NCI-H2196 treated with DMSO at 0.1 percent for 48 hours (cell line): ENCODE results near the gene ZNF264.
"Not testable (repeated sequence)": the region's sequence is repeated elsewhere in the genome, so short reads cannot be mapped to it uniquely, and the experiment has no call there.

Experiments
- DNase-seq: peaks from one replicate; lab custom pipeline; 2025; ENCODE audit not compliant: unreplicated experiment; lab: John Stamatoyannopoulos, UW

ZNF264 gene

GRCh38 chr19:57244513-57244912 is 53.2 kb downstream of the ZNF264 start:
- DNase-seq = no peak

- no peak for DNase-seq
Measured at GRCh38 chr19:57245066-57245465, 53.8 kb downstream of the ZNF264 start.

GRCh38 chr19:57245959-57246358 is 54.7 kb downstream of the ZNF264 start:
- DNase-seq = no peak

- DNase-seq = no peak
Measured at GRCh38 chr19:57248646-57249045, 57.3 kb downstream of the ZNF264 start.

- no peak for DNase-seq
Measured at GRCh38 chr19:57249329-57249728, 58.0 kb downstream of the ZNF264 start.

GRCh38 chr19:57253767-57254166 is 62.5 kb downstream of the ZNF264 start:
- DNase-seq = not testable (repeated sequence)

- no peak for DNase-seq
Measured at GRCh38 chr19:57262044-57262443, 70.7 kb downstream of the ZNF264 start.

- DNase-seq = no peak
Measured at GRCh38 chr19:57263244-57263741, 72.0 kb downstream of the ZNF264 start.

GRCh38 chr19:57267291-57267690 is 76.0 kb downstream of the ZNF264 start:
- no peak for DNase-seq

- DNase-seq = no peak
Measured at GRCh38 chr19:57269515-57270250, 78.4 kb downstream of the ZNF264 start.

- no peak for DNase-seq
Measured at GRCh38 chr19:57271280-57271679, 80.0 kb downstream of the ZNF264 start.
